HG02678 (cell line): ENCODE data around the gene AGRN.
"Not testable (repeated sequence)": the region's sequence is repeated elsewhere in the genome, so short reads cannot be mapped to it uniquely, and the experiment has no call there.

Experiments
- ATAC-seq: cut with Tn5 transposase; IDR thresholded peaks from one replicate; pipeline ENCODE4 v1.9.1; 2021; ENCODE audit warnings: mild to moderate bottlenecking, moderate library complexity; ENCODE audit not compliant: unreplicated experiment

The AGRN gene

DNA sequence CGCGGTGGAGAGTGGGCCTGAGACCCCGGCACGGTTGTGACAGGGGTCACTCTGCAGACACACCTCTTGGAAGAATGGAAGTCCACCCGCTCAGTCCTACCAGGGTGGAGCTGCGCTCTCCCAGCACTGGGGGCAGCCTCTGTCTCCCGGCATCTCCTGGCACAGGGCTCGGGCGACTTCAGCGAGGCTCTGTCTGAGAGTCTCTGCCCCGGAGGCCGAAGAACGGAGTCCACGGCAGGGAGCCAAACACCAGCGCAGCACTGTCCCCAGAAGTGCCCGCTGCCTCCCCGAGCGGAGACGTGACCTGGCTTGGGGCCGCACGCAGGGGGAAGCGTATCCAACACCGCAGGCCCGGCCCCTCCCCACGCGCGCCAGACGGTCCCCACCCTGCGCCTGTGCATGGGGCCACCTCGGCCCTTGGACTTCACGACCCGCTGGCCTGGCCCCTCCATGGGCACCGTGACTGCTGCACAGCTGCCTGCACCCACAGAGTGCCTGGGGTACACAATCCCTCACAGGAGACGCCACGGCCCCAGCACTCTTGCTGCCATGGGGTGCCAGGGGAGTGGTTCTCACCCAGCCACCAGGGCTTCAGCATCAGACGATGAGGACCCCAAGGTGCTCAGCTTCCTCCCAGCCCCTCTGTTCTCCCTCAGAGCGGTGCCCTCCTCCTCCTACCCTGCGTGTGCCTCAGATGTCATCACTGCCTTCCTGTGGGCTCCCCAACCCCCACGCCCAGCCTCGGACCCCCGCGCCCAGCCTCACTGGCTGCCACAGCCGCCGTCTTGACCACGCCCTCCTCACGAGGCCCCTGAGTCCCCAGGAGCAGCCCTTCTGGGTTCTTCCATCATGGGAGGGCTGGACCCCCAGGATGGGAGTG is 69.1 kb downstream of the AGRN start:
- no peak for ATAC-seq

DNA sequence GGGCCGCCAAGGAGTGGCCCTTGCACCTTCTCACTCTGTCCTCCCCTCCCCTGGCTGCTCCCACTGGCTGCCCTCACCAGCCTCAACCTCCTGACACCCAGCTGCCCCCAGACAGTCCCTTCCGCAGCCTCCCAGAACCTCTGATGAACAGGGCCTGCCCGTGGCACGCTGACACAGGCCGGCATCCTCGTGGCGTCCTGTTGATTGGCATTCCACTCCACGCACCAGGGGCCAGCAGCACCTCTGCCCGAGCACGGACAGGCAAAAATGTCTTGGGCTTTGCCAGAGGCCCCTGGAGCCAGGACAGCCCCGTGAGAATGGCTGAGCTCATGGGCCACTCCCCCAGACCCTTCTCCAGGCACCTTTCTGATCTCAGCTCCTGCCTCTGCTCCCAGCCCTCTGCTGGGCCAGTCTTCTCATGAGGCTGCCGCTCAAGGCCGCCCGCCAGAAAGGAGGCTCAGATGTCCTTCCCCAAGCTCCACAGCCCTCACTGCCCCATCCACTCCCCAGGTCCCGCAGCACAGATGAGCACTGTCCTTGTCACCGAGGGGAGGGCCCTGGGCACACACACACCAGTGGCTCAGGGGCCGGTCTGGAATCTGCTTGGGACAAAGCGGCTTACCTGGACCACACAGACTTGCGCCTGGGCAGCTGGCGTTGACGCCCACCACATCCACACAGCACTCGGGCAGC is 70.0 kb downstream of the AGRN start:
- ATAC-seq: no peak

DNA sequence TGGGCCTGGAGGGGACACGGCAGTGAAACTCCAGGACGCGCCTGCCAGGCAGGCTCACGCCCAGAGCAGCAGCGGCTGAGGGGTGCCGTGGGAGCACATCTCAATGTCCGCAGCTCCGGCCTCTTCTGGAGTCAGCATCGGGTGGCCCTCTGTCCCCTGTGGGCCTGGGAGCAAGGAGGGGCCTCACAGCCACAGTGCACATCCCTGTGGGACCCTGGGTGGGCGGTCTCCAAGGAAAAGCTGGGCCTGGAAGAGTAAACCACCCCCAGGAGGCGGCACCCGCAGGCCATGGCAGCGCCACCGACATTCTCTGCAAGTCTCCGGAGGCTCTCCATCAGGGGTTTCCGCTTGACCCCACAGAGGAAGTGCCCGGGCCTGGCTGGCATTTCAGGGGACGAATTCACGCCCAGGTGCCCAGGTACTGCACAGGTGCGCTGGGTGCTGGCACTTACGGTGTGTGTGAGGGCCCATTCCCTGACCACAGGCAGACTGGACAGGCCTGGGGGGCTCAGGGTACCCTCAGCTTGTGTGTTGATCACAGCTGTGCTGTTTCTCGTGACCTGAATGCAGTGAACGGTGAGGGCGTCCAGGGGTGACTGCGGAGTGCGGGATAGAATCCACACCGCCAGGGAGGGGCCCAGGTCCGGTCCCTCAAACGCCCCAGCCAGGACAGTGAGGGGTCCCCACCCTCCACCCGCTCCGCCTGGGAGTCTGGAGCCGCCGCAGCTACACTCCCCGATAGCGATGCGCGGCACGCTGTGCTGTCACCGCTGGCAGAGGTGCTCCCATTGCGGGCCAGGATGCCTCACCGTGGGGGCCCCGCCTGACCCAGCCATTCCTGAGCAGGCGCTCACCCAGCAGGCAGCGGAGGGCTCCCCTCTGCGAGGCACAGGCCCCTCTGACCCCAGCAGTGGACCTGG is 70.8 kb downstream of the AGRN start:
- ATAC-seq: no peak

DNA sequence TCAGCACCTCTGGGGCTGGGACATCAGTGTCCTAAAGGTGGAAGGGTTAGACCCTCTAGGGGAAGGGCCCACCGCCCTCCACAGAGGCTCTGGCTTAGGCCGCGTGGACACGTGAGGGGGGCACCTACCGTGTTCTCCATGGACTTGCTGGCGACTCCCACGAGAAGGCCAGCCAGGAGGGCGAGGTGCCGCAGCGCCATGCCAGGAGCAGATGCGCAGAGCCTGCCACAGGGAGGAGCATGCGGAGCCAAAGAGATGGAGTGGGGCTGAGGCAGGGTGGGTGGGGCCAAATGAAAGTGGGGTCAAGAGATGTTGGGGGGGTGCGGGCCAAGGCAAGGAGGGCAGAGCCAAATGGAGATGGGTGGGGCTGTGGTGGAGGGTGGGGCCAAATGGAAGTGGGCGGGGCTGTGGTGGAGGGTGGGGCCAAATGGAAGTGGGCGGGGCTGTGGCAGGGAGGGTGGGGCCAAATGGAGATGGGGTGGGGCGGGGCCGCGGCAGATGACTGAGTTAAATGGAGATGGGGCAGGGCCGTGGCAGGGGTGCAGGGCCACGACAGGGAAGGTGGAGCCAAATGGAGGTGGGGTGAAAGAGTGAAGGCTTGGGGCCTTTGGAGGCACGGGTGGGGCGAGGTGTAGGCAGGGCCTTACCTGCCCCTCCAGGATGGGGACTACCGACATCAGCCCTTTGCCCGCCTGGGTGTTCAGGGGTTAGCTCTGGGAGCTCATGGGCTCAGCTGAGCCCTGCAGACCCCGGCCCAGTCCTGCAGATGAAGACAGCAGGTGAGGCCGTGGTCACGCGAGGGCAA is 71.6 kb downstream of the AGRN start:
- ATAC-seq: no peak

DNA sequence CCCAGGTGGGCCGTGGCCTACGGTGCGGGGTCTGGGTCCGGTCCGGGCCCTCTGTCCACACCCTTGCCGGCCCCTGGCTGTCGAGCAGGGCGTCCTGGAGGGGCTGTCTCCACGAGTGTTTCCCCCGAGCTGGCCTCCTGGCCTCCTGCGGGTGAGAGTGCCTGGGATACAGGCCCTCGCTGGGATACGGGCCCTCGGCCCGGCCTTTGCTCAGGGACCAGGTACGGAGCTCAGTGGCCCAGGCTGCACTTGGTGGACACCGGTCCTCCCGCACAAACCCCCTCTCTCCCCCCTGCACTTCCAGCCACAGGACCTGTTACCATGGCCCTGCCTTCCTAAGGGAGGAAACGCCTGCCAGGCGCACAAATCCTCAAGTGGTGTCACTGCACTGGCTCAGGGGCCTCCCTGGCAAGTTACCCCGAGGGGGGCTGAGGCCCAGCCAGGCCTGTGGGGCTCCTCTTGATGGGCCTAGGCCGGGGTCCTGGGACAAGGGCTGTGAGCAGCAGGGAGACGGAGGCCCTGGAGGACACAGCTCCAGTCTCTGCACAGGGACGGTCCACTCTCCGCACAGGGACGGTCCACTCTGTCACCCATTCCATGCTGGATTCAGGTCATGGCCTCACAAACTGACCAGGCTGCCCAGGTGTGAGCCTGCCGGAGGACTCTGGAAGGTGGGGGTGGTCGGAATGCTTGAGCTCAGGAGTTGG is 72.4 kb downstream of the AGRN start:
- no peak for ATAC-seq

DNA sequence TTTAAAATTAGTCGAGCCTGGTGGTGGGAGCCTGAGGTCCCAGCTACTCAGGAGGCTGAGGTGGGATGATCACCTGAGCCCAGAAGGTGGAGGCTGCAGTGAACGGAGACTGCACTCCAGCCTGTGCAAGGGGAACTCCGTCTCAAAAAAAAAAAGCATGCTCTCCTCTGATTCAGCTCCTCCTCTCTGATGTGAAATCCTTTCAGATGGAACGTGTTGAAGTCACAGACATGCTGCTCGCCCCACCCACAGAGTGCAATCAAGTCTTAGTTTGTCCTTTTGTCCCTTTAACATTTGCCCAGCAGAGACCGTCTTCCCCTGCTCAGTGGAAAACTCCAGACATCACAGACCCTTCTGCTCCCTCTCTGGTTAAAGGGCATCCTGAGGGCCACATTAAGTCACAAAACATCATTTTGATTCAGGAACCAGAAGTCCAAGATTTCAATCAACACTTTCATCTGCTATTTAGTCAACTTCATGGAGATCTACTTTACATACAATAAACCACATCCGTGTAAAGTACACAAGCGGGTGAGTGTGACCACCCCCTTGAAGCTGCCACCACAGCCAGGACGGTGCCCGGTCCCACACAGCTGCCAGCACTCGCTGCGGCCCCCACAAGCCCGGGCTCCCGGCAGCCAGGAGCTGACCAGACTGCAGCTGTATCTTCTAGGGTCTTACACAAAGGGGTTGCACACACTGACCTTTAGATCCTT is 73.1 kb downstream of the AGRN start:
- ATAC-seq: no peak

DNA sequence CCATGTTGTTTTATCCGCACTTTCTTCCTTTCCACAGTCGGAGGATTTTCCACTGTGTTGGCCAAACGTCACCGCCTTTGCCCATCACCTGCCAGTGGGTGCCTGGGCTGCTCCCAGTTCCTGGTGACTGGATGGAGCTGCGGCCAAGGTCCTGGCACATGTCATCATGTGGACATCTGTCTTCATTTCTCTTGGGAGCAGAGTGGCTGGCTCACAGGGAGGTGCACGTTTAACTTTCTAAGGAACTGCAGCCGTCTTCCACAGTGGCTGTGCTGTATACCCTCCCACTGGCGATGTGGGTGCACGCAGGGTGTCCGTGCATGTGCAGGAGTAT is 73.7 kb downstream of the AGRN start:
- ATAC-seq: no peak

DNA sequence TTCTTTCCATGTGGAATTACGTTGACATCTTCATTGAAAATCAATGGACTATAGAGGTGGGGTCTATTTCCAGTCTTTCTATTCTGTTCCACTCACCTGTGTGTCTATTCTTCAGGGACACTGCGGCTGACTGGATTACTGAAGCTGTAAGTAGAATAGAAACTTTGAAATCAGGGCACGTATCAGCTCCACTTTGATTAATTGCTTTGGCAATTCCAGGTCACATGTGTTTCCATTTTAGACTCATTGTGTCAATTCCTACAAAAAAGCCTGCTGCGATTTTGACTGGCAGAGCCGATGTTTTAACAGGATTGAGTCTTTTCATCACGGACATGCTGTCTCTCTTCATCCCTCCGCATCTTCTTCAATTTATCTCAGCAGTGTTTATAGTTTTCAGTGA is 75.1 kb downstream of the AGRN start:
- ATAC-seq: no peak

DNA sequence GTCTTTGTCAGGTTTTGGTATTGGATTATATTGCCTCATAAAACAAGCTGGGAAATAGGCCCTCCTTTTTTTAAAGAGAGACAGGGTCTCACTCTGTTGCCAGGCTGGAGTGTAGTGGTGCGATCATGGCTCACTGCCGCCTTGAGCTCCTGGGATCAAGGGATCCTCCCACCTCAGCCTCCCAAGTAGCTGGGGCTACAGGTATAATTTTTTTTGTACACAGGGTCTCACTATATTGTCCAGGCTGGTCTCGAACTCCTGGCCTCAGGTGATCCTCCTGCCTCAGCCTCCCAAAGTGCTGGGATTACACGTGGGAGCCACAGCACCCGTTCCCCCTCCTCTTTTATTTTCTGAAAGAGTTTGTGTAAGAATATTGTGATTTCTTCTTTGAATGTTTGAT is 76.2 kb downstream of the AGRN start:
- not testable (repeated sequence) for ATAC-seq

DNA sequence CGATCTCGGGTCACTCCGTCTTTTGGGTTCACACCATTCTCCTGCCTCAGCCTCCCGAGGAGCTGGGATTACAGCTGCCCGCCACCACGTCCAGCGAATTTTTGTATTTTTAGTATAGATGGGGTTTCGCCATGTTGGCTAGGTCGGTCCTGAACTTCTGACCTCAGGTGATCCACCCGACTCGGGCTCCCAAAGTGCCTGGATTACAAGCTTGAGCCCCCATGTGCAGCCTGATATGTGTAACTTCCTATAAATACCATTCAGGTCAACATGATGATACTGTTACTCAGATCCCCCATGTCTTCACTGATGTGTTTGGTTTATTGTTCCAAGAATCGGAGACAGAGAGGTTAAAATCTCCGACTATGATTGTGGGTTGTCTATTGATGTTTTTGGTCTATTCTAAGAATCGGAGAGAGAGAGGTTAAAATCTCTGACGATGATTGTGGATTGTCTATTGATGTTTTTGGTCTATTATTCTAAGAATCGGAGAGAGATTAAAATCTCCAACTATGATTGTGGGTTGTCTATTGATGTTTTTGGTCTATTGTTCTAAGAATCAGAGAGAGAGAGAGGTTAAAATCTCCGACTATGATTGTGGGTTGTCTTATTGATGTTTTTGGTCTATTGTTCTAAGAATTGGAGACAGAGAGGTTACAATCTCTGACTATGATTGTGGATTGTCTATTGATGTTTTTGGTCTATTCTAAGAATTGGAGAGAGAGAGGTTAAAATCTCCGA is 78.9 kb downstream of the AGRN start:
- ATAC-seq: no peak

DNA sequence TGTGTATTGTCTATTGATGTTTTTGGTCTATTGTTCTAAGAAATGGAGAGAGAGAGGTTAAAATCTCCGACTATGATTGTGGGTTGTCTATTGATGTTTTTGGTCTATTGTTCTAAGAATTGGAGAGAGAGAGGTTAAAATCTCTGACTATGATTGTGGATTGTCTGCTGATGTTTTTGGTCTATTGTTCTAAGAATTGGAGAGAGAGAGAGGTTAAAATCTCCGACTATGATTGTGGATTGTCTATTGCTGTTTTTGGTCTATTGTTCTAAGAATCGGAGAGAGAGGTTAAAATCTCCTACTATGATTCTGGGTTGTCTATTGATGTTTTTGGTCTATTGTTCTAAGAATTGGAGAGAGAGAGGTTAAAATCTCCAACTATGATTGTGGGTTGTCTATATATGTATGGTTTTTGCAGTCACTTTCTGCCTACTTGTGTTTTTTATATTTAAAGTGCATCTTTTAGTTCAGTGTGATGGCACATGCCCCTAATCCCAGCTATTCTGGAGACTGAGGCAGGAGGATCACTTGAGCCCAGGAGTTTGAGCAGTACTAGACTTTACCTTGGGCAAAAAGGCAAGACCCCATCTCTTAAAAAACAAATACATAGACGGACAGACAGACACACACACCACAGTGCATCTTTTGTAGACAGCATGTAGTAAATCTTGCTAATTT is 79.7 kb downstream of the AGRN start:
- ATAC-seq: no peak

DNA sequence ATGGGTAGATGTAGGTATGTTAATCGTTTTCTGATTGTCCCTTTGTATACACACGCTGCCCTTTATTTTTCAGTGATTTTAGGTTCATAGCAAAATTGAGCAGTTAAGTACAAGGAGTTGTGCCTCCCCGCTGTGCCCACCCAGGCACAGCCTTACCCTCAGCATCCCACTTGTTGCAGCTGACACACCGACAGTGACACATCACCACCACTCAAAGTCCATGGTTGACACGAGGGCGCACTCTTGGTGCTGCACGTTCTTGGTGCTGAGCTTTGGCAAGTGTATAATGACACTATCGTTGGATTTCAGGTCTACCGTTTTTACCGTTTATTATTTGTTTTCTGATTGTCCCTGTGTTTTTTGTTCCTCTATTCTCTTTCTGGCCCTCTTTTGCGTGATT is 80.4 kb downstream of the AGRN start:
- ATAC-seq: no peak

DNA sequence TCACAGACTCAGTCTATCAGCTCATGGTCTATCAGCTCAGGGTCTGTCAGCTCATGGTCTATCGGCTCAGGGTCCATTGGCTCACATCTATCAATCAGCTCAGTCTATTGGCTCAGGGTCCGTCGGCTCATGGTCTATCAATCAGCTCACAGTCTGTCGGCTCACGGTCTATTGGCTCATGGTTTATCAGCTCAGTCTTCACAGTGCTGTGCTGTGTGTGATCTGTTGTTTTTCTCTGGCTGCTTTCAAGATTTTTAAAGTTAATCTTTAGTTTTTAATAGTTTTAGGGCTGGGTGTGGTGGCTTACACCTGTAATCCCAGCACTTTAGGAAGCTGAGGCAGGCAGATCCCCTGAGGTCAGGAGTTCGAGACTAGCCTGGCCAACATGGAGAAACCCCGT is 81.6 kb downstream of the AGRN start:
- ATAC-seq: no peak

DNA sequence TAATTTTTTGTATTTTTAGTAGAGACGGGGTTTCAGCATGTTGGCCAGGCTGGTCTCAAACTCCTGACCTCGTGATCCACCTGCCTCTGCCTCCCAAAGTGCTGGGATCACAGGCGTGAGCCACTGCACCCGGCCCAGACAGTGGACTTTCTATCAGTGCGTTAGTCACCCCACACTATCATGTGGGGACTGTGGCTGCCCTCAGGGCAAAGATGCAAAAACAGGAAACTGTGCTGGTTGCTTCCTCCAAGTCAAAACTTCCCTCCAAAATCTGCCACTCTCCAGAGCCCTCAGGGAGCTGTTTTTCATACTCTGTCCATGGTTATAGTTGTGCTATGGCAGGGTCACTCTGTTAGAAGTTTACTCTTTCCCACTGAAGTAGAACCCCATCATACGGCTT is 84.2 kb downstream of the AGRN start:
- ATAC-seq: not testable (repeated sequence)
